Measurements from ENCODE around the gene DAPK2. TPM values are rescaled to one million over a fixed set of nuclear protein-coding genes. Genes with fewer than 3 reads are reported as not detected.

DAPK2 gene
- total RNA-seq, 4 donors from 2014 or later: 15.5 to 112 (median 57.5) TPM

GRCh38 chr15:64068133-64068532, 21.8 kb upstream of the DAPK2 start:
- no peak for TF ChIP-seq CTCF (IDR thresholded peaks at IDR 0.05; ENCODE audit: low read depth)

GRCh38 chr15:64067564-64068030, 21.3 kb upstream of the DAPK2 start:
- TF ChIP-seq CTCF (IDR thresholded peaks at IDR 0.05; ENCODE audit: low read depth): no peak

DNA sequence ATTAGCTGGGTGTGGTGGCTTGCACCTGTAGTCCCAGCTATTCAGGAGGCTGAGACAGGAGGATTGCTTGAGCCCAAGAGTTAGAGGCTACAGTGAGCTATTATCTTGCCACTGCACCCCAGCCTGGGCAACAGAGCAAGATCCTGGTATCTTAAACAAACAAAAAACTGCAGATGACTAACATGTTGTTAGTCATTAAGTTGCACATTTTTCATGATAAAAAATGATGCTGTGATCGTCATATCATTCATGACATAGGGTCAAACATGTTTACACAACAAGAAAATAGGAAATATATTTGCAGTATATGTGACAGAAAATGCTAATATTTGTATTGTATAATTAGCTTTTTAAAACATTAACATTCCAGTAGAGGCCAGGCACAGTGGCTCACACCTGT, 20.2 kb upstream of the DAPK2 start:
- TF ChIP-seq CTCF (IDR thresholded peaks at IDR 0.05; ENCODE audit: low read depth): no peak

GRCh38 chr15:64060716-64061115, 14.4 kb upstream of the DAPK2 start:
- no peak for TF ChIP-seq CTCF (IDR thresholded peaks at IDR 0.05; ENCODE audit: low read depth)

DNA sequence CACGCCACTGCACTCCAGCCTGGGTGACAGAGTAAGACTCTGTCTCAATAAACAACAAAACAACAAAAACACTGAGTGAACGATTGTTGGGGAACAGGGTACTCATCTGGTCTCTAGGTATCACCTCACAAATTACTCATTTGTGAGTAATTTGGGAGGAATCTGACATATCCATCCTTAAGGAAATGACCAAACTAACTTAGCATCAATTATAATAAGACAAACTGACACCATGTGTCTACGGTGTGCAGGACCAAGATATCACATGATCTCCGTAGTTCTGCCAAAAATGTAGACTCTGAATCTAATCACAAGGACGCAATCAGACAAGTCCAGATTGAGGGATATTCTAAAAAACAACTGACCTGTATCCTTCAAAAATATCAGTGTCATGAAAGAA, 12.0 kb upstream of the DAPK2 start:
- no peak for TF ChIP-seq CTCF (IDR thresholded peaks at IDR 0.05; ENCODE audit: low read depth)

GRCh38 chr15:64052925-64053491, 6.7 kb upstream of the DAPK2 start:
- TF ChIP-seq CTCF (IDR thresholded peaks at IDR 0.05; ENCODE audit: low read depth): no peak

- no peak for TF ChIP-seq CTCF (IDR thresholded peaks at IDR 0.05; ENCODE audit: low read depth)
Measured at GRCh38 chr15:64051407-64052259, 5.3 kb upstream of the DAPK2 start.
